Activated CD4-positive, alpha-beta T cell treated with anti-CD3 and anti-CD28 coated beads, Interleukin-2, amount 10 ng/mL, durations not matched to agents 24 days and 14 days (primary cell): Measurements from ENCODE around the gene RGS5. TPM values are rescaled to one million over a fixed set of nuclear protein-coding genes. Genes with fewer than 3 reads are reported as not detected.

Experiments
- DNase-seq: peaks from one replicate; pipeline ENCODE4 v3.0.0; 2022
- H3K27ac Mint-ChIP-seq: one replicate; pipeline ENCODE4 v1.8.0; 2022; ENCODE audit warnings: mild to moderate bottlenecking, mixed read lengths
- H3K27me3 Mint-ChIP-seq: one replicate; pipeline ENCODE4 v1.8.0; 2022; ENCODE audit warnings: mixed read lengths
- H3K36me3 Mint-ChIP-seq: one replicate; pipeline ENCODE4 v1.8.0; 2022; ENCODE audit warnings: low read depth, mild to moderate bottlenecking, mixed read lengths
- H3K4me1 Mint-ChIP-seq: one replicate; pipeline ENCODE4 v1.8.0; 2021; ENCODE audit warnings: mixed read lengths
- H3K4me3 Mint-ChIP-seq: one replicate; pipeline ENCODE4 v1.8.0; 2022; ENCODE audit warnings: mild to moderate bottlenecking, moderate library complexity, mixed read lengths
- H3K9me3 Mint-ChIP-seq: one replicate; pipeline ENCODE4 v1.8.0; 2021; ENCODE audit warnings: mixed read lengths
- intact Hi-C: fragments of 100-400 bp; cut with micrococcal nuclease; formaldehyde crosslinking; loops from one replicate; pipeline ENCODE4 v1.15.1; 2023
- total RNA-seq: library from RNA; stranded (reverse); gene quantifications from 2 replicates; pipeline ENCODE4 v1.2.3, GENCODE V29; 2022

Gene RGS5
- total RNA-seq, 1 donor from 2014 or later = 2.8 TPM

GRCh38 chr1:163201906-163202305, 810 bp downstream of the RGS5 start:
- H3K9me3 Mint-ChIP-seq = no peaks in the 10 kb centered on the region
- no peak overlapping the region for H3K4me3 Mint-ChIP-seq
- intact Hi-C loops = no loop called here
- DNase-seq = no peak
- no peak overlapping the region for H3K27ac Mint-ChIP-seq
- no peaks in the 10 kb centered on the region for H3K4me1 Mint-ChIP-seq
- H3K27me3 Mint-ChIP-seq = peaks cover 1% of the 10 kb centered on the region
- no peaks in the 10 kb centered on the region for H3K36me3 Mint-ChIP-seq

- no peaks in the 10 kb centered on the region for H3K9me3 Mint-ChIP-seq
- H3K27ac Mint-ChIP-seq = no peak overlapping the region
- H3K4me1 Mint-ChIP-seq = no peaks in the 10 kb centered on the region
- H3K4me3 Mint-ChIP-seq = no peak overlapping the region
- no peak for DNase-seq
- intact Hi-C loops = no loop called here
- no peaks in the 10 kb centered on the region for H3K36me3 Mint-ChIP-seq
- peaks cover 1% of the 10 kb centered on the region for H3K27me3 Mint-ChIP-seq
Observed at GRCh38 chr1:163197022-163197421, 5.7 kb downstream of the RGS5 start.

- no peak overlapping the region for H3K4me3 Mint-ChIP-seq
- peaks cover 1% of the 10 kb centered on the region for H3K27me3 Mint-ChIP-seq
- no peaks in the 10 kb centered on the region for H3K9me3 Mint-ChIP-seq
- H3K36me3 Mint-ChIP-seq = no peaks in the 10 kb centered on the region
- intact Hi-C loops = no loop called here
- no peak overlapping the region for H3K27ac Mint-ChIP-seq
- no peaks in the 10 kb centered on the region for H3K4me1 Mint-ChIP-seq
- DNase-seq = no peak
Observed at GRCh38 chr1:163196449-163196787, 6.3 kb downstream of the RGS5 start.

GRCh38 chr1:163195728-163196448, 6.8 kb downstream of the RGS5 start:
- no peaks in the 10 kb centered on the region for H3K36me3 Mint-ChIP-seq
- H3K9me3 Mint-ChIP-seq = no peaks in the 10 kb centered on the region
- DNase-seq = no peak
- H3K27me3 Mint-ChIP-seq = peaks cover 1% of the 10 kb centered on the region
- H3K4me1 Mint-ChIP-seq = no peaks in the 10 kb centered on the region
- H3K4me3 Mint-ChIP-seq = no peak overlapping the region
- intact Hi-C loops = no loop called here
- no peak overlapping the region for H3K27ac Mint-ChIP-seq

GRCh38 chr1:163191301-163191700, 11.4 kb downstream of the RGS5 start:
- peaks cover 1% of the 10 kb centered on the region for H3K27me3 Mint-ChIP-seq
- no peaks in the 10 kb centered on the region for H3K9me3 Mint-ChIP-seq
- H3K4me1 Mint-ChIP-seq = no peaks in the 10 kb centered on the region
- no peak overlapping the region for H3K27ac Mint-ChIP-seq
- no peak overlapping the region for H3K4me3 Mint-ChIP-seq
- DNase-seq = no peak
- H3K36me3 Mint-ChIP-seq = no peaks in the 10 kb centered on the region
- intact Hi-C loops = no loop called here

GRCh38 chr1:163188947-163189346, 13.8 kb downstream of the RGS5 start:
- H3K27me3 Mint-ChIP-seq = peaks cover under 1% of the 10 kb centered on the region
- intact Hi-C loops = no loop called here
- H3K4me1 Mint-ChIP-seq = no peaks in the 10 kb centered on the region
- DNase-seq = no peak
- no peak overlapping the region for H3K27ac Mint-ChIP-seq
- no peaks in the 10 kb centered on the region for H3K36me3 Mint-ChIP-seq
- no peak overlapping the region for H3K4me3 Mint-ChIP-seq
- H3K9me3 Mint-ChIP-seq = no peaks in the 10 kb centered on the region

- H3K36me3 Mint-ChIP-seq = no peaks in the 10 kb centered on the region
- peaks cover 5% of the 10 kb centered on the region for H3K27me3 Mint-ChIP-seq
- H3K9me3 Mint-ChIP-seq = no peaks in the 10 kb centered on the region
- H3K4me3 Mint-ChIP-seq = no peak overlapping the region
- DNase-seq = no peak
- no peaks in the 10 kb centered on the region for H3K4me1 Mint-ChIP-seq
- intact Hi-C loops = no loop called here
- no peak overlapping the region for H3K27ac Mint-ChIP-seq
Observed at GRCh38 chr1:163187849-163188248, 14.9 kb downstream of the RGS5 start.

GRCh38 chr1:163186862-163187261, 15.9 kb downstream of the RGS5 start:
- intact Hi-C loops = no loop called here
- Mint-ChIP-seq H3K9me3 (no peaks in the 10 kb centered on the region), H3K36me3 (no peaks in the 10 kb centered on the region), H3K27ac (no peak overlapping the region), H3K27me3 (peaks cover 5% of the 10 kb centered on the region), H3K4me3 (no peak overlapping the region), H3K4me1 (no peaks in the 10 kb centered on the region)
- DNase-seq = no peak

- H3K4me3 Mint-ChIP-seq = no peak overlapping the region
Observed at GRCh38 chr1:163182330-163182949, 20.3 kb downstream of the RGS5 start.

GRCh38 chr1:163178628-163179027, 24.1 kb downstream of the RGS5 start:
- DNase-seq = no peak
- Mint-ChIP-seq H3K27me3 (peaks cover 2% of the 10 kb centered on the region), H3K4me1 (no peaks in the 10 kb centered on the region), H3K36me3 (no peaks in the 10 kb centered on the region), H3K9me3 (no peaks in the 10 kb centered on the region), H3K4me3 (no peak overlapping the region), H3K27ac (no peak overlapping the region)
- intact Hi-C loops = loop anchor here (5.0 kb wide), 1 partner anchor 106 kb away; no protein-coding TSS in a partner anchor

More at GRCh38 chr1:163182330-163182949, 20.3 kb downstream of the RGS5 start:
- Mint-ChIP-seq H3K36me3 (no peaks in the 10 kb centered on the region), H3K27ac (no peak overlapping the region), H3K9me3 (no peaks in the 10 kb centered on the region), H3K27me3 (peaks cover 5% of the 10 kb centered on the region), H3K4me1 (no peaks in the 10 kb centered on the region)
- intact Hi-C loops = no loop called here
- DNase-seq = no peak

- Mint-ChIP-seq H3K27ac (no peak overlapping the region), H3K27me3 (peaks cover 4% of the 10 kb centered on the region), H3K4me3 (no peak overlapping the region), H3K9me3 (no peaks in the 10 kb centered on the region), H3K4me1 (no peaks in the 10 kb centered on the region), H3K36me3 (no peaks in the 10 kb centered on the region)
- intact Hi-C loops = loop anchor here (5.0 kb wide), 1 partner anchor 104 kb away; no protein-coding TSS in a partner anchor
- no peak for DNase-seq
Observed at GRCh38 chr1:163176797-163177196, 25.9 kb downstream of the RGS5 start.

GRCh38 chr1:163174524-163175437, 27.9 kb downstream of the RGS5 start:
- no peaks in the 10 kb centered on the region for H3K36me3 Mint-ChIP-seq
- DNase-seq = peak; percentile 78
- no peak overlapping the region for H3K27ac Mint-ChIP-seq
- intact Hi-C loops = loop anchor here (5.0 kb wide), 2 partner anchors 102 to 327 kb away; no protein-coding TSS in a partner anchor
- H3K4me3 Mint-ChIP-seq = no peak overlapping the region
- peaks cover 4% of the 10 kb centered on the region for H3K27me3 Mint-ChIP-seq
- no peaks in the 10 kb centered on the region for H3K9me3 Mint-ChIP-seq
- no peaks in the 10 kb centered on the region for H3K4me1 Mint-ChIP-seq

GRCh38 chr1:163173121-163173520, 29.6 kb downstream of the RGS5 start:
- H3K9me3 Mint-ChIP-seq = no peaks in the 10 kb centered on the region
- no peaks in the 10 kb centered on the region for H3K36me3 Mint-ChIP-seq

GRCh38 chr1:163172596-163172995, 30.1 kb downstream of the RGS5 start:
- H3K9me3 Mint-ChIP-seq = no peaks in the 10 kb centered on the region
- no peaks in the 10 kb centered on the region for H3K4me1 Mint-ChIP-seq
- H3K36me3 Mint-ChIP-seq = no peaks in the 10 kb centered on the region
- intact Hi-C loops = loop anchor here (5.0 kb wide), 1 partner anchor 325 kb away; no protein-coding TSS in a partner anchor
- no peak for DNase-seq
- no peak overlapping the region for H3K27ac Mint-ChIP-seq
- peaks cover 4% of the 10 kb centered on the region for H3K27me3 Mint-ChIP-seq
- no peak overlapping the region for H3K4me3 Mint-ChIP-seq

More at GRCh38 chr1:163173121-163173520, 29.6 kb downstream of the RGS5 start:
- H3K4me3 Mint-ChIP-seq = no peak overlapping the region
- no peak for DNase-seq
- H3K27ac Mint-ChIP-seq = no peak overlapping the region
- H3K27me3 Mint-ChIP-seq = peaks cover 4% of the 10 kb centered on the region
- intact Hi-C loops = loop anchor here (5.0 kb wide), 1 partner anchor 326 kb away; no protein-coding TSS in a partner anchor
- no peaks in the 10 kb centered on the region for H3K4me1 Mint-ChIP-seq
